HG02610 (cell line): ENCODE data around the gene KHNYN.
"Not testable (repeated sequence)": the region's sequence is repeated elsewhere in the genome, so short reads cannot be mapped to it uniquely, and the experiment has no call there.

Experiments
- ATAC-seq: cut with Tn5 transposase; IDR thresholded peaks from one replicate; pipeline ENCODE4 v1.9.1; 2021; ENCODE audit warnings: mild to moderate bottlenecking, moderate library complexity; ENCODE audit not compliant: unreplicated experiment

Gene KHNYN

GRCh38 chr14:24437020-24437735, 7.4 kb downstream of the KHNYN start:
- ATAC-seq, result no peak

GRCh38 chr14:24437736-24438067, 7.9 kb downstream of the KHNYN start:
- no peak for ATAC-seq

- ATAC-seq, result no peak
Measured at GRCh38 chr14:24438223-24439097, 8.7 kb downstream of the KHNYN start.

GRCh38 chr14:24439257-24439656, 9.5 kb downstream of the KHNYN start:
- no peak for ATAC-seq

DNA sequence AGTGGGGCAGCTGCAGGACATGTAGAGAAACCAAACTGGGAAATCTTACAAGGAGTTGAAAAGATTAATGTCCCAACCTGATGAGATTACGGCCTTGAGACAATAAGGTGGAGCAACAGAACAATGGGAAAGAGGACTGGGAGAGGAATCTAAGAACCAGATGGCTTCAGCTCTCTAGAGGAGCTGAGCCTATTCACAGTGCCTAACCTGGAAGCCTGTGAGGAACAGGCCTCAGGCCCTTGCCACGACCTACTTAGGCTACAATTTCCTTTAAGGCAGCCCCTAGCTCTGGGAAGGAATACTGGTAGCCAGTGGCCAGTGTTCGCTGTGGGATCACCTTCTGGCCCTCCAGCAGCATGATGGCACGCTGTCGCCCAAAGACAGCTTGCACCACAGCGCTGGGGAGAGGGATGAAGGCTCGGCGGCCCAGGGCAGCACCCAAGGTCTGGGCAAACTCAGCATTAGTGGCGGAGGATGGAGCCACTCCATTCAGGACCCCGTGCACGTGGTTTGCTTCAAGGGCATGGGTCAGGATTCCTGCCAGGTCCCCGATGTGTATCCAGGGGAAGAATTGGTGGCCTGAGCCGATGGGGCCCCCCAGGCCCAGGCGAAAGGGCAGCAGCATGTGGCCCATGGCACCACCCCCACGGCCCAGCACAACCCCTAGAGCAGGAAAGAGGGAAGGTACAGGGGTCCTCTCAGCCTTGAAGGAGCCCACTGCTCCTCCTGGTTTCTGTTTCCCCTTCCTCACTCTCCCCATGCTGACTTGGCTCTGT, 10.3 kb downstream of the KHNYN start:
- no peak for ATAC-seq

DNA sequence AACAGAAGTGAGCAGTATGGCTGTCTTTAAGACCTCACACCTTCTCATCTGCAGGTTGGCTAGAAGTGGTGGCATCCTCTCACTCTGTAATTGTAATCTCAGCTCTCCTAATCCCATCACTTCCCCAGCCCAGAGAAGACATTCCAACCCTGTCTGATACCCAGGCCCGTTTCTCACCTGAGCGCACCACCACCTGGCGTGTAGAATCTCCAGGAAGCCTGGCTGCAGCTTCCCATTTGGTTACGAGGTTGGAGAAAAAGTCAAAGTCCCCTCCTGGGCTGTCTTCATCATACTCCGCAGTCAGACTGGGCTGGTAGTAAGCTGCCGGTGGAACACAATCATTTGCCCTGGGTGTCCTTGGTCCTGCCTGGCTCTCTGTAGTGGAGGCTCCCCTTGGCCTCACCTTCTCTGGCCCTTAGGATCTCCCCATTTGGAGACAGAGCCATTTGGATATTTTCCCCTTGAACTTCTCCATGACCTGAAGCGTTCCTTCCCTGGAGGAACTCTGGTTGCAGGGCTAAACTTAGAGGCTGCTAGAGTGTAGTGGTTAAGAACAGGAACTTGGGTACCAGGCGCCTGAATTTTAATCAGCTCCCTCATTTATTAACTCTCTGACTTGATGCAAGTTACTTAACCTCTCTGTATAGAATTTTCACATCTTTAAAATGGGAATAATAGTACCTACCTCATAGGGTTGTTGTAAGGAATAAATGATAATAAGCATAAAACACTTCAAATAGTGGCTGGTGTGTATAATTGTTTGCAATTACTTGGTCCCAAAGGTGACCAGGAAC, 11.0 kb downstream of the KHNYN start:
- no peak for ATAC-seq

DNA sequence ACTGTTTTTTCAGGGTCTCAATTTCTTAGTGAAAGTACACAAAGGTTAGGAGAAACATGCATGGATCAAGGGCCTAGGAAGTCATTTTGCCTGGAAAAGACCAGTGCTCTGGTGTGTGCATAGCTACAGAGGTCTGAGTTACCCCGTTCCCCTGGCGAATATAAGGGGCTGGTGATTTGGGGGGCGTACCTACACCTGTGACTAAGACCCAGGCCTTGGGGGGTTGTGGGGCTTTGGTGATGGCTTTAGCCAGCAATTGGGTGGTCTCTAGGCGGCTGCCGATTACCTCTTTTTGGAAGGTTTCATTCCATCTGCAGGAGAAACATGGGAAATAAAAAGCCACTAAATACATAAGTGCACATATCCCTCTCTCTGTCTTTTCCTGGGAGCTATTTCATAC, 11.7 kb downstream of the KHNYN start:
- ATAC-seq, result no peak

DNA sequence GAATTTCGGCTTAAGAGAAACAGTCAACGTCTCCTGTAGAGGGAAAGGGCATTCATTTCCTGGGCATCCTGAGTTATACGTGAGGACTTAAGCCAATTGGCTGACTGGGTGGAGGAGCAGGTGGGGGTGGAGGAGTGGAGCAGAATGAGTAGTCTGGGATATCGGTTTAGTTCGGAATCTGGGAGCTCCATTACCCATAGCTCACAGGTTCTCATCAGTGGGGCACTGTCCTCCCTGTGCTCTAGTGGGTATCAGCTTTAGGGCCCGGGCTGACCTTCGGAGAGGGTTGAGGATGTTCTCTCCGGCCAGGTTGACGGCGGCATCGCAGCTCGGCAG, 12.1 kb downstream of the KHNYN start:
- ATAC-seq, result no peak

GRCh38 chr14:24442240-24443052, 12.7 kb downstream of the KHNYN start, which contains the start of gene SDR39U1:
TSS of gene SDR39U1 (minus strand) at chr14:24442776. CDS start at chr14:24442769, 7 bp downstream.
- ATAC-seq, result peak; percentile 83

DNA sequence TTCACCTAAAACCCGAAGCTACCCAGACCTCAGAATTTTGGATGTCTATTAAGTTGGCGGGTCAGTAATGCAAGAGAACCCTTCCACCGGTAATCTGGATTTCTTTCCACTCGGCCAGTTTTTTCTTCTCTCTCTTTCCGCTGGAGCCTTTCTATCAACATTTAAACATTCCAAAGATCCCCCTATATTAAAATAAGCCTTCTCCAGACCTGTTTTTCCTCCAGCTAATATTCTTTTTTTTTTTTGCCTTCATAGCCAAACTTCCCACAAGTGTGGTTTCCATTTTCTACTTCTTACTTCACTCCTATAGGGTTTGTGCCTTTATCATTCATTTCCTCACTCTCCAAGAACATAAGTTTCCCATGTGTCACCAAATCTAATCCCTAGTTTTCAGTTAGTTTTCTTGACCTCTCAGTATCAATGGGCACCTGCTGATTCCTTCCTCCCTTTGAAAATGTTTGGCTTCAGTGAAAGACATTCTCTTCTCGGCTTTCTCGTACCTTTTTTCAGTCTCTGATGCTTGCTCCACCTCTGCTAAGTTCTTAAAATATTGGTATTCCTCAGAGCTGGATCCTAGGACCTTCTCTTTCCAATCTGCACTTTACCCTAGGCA, 13.4 kb downstream of the KHNYN start:
- no peak for ATAC-seq

GRCh38 chr14:24450828-24451227, 21.1 kb downstream of the KHNYN start:
- not testable (repeated sequence) for ATAC-seq

- ATAC-seq, result no peak
Measured at GRCh38 chr14:24456980-24457379, 27.2 kb downstream of the KHNYN start.

DNA sequence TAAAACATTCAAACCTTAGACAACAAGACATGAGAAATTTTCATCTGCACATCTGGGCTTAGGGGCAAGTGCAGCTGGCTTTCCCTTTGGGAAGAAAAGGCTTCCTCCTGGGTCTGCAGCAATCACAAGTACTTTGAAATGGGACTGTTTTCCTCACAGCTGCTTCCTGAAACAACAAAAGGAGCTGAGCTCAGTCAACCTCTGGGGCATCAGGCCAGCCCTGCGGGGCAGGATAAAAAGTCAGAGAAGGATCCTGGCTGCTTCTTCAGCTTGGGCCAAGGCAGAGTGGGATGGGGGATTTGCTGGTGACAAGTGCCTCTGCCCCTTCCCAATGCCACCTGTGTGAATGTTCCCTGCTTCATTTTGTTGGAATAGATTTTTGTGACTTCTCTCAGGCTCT, 29.0 kb downstream of the KHNYN start:
- ATAC-seq, result no peak

DNA sequence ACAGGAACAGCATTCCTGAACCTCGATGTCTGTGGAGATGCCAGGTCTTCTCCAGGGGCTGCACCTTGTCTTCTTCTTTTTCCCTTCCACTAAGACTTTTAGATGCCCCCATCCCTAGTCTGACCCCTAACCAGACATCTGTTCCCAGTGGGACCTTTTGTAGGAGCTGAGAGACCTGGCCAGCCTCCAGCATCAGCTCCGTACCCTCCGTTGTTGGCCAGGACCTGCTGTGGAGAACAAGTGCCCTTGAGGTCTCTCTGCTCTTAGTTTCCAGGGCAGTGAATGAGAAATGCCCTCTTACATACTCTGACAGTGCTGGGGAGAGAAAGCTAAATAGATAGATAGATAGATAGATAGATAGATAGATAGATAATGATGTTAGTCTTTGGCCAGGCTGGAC, 29.6 kb downstream of the KHNYN start:
- ATAC-seq, result no peak

DNA sequence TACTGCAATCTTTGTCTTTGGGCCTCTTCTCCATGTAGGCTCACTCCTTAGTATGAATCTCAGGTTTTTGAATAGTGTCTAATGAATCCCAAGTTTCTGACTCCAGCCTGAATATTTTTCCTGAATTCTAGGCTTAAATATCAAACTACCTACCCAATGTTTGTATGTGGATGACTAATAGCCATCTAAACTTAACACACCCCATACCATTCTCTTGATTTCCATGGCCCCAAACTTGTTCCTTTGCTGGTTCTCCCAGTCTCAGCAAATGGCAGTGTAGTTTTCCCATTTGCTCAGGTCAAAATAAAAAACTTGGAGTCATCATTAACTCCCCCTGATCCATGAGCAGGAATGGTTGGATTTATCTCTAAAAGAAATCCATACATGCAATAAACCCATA, 31.6 kb downstream of the KHNYN start:
- ATAC-seq, result no peak

- ATAC-seq, result peak; percentile 54
Measured at GRCh38 chr14:24463017-24463883, 33.5 kb downstream of the KHNYN start.

DNA sequence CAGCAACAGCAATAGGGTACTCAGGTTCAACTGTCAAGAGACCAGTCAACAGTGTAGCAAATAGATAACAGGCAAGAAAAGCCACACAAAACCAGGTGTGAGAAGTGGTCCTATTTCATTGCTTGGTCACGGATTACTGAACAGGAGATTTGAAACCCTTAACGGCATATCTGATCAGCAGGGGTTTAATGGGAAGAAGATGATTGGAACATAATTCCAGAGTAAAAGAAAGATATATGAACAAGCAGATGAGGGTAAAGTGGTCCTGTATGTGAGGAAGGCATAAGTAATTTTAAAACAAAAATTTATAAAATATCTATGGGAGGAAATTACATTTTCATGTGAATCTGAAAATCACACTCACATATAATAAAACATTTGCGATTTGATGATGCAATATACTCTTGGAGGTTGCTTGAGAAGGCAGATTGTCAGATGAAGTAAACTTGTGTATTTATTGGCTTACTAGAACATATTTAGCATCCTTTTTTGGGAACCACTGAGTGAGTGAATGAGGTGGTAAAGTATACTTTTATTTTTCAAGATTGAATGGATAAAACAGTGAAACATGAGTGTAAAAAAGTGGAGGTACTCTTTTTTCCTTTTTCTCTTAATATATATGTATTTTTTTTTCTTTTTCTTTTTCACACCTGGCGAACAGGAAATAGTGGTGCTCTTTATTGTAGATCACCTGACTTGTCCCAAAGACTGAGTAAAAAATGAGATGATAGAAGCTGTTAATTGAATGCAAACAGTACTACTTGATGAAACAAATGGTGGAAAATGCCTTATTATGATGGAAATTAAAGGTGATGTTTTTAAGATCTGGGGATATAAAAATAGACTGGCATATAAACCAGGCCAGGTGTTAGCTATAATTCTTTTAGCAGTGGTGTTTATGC, 34.4 kb downstream of the KHNYN start:
- no peak for ATAC-seq

GRCh38 chr14:24465368-24465767, 35.6 kb downstream of the KHNYN start:
- no peak for ATAC-seq
